SU-DHL-6 (cell line): ENCODE results near the gene HIP1R.

ENCODE experiments used
- H2AFZ ChIP-seq: fragments of 200-600 bp; sonication (generic); 2 replicates; pipeline ENCODE4 v1.6.1; 2014; ENCODE audit warnings: low read depth, mild to moderate bottlenecking, moderate library complexity, mixed read lengths, antibody characterized with exemption, low read length; ENCODE audit not compliant: severe bottlenecking
- H3F3A ChIP-seq: fragments of 200-600 bp; shearing (Covaris generic); 2 replicates; pipeline ENCODE4 v1.6.0; 2016; ENCODE audit warnings: antibody characterized with exemption, mild to moderate bottlenecking; ENCODE audit not compliant: insufficient read depth
- H3K27ac ChIP-seq: fragments of 200-600 bp; sonication (generic); 2 replicates; pipeline ENCODE4 v1.5.1; 2016; ENCODE audit warnings: low read depth, mild to moderate bottlenecking, low read length, moderate library complexity, mixed read lengths
- H3K27me3 ChIP-seq: fragments of 200-600 bp; sonication (generic), shearing (Covaris generic); 2 replicates; pipeline ENCODE4 v1.6.0; 2014; ENCODE audit warnings: mild to moderate bottlenecking, low read length
- H3K36me3 ChIP-seq: fragments of 200-600 bp; sonication (generic); 2 replicates; pipeline ENCODE4 v1.6.1; 2014; ENCODE audit warnings: mild to moderate bottlenecking, low read length, mixed read lengths
- H3K4me2 ChIP-seq: fragments of 300-600, 200-600 bp; shearing (Covaris generic), sonication (generic); 2 replicates; pipeline ENCODE4 v1.6.0; 2014; ENCODE audit warnings: low read length, low read depth, mild to moderate bottlenecking; ENCODE audit not compliant: poor library complexity, severe bottlenecking
- H3K4me3 ChIP-seq: fragments of 200-600 bp; sonication (generic); 2 replicates; pipeline ENCODE4 v1.5.1; 2014; ENCODE audit warnings: antibody characterized with exemption, low read length, mild to moderate bottlenecking, mixed read lengths; ENCODE audit not compliant: insufficient read depth, poor library complexity, severe bottlenecking
- H3K79me2 ChIP-seq: fragments of 200-600 bp; sonication (generic); 2 replicates; pipeline ENCODE4 v1.6.1; 2014; ENCODE audit warnings: mild to moderate bottlenecking, low read length, moderate library complexity; ENCODE audit not compliant: insufficient read depth
- H3K9ac ChIP-seq: fragments of 200-600 bp; sonication (generic); 2 replicates; pipeline ENCODE4 v1.7.0; 2014; ENCODE audit warnings: mild to moderate bottlenecking, low read length
- H3K9me2 ChIP-seq: fragments of 200-600 bp; sonication (generic); replicated peaks from 2 replicates; pipeline ENCODE4 v1.6.1; 2014; ENCODE audit warnings: low read length; ENCODE audit not compliant: insufficient read depth
- H3K9me3 ChIP-seq: fragments of 200-600 bp; sonication (generic); 2 replicates; pipeline ENCODE4 v1.6.1; 2014; ENCODE audit warnings: low read length, mixed read lengths; ENCODE audit not compliant: insufficient read depth
- H4K20me1 ChIP-seq: fragments of 200-600 bp; sonication (generic); 2 replicates; pipeline ENCODE4 v1.6.1; 2014; ENCODE audit warnings: low read depth, mild to moderate bottlenecking, antibody characterized with exemption, low read length, moderate library complexity, mixed read lengths
- EZH2phosphoT487 ChIP-seq: fragments of 200-600 bp; sonication (generic), shearing (Covaris generic); conservative IDR thresholded peaks from 2 replicates; pipeline ENCODE4 v1.6.1; 2018; ENCODE audit warnings: mild to moderate bottlenecking, antibody characterized with exemption, low read length, moderate library complexity, mixed read lengths
- TF ChIP-seq, protein P1 (sequence below): fragments of 200-600 bp; sonication (generic); IDR thresholded peaks from one replicate; pipeline ENCODE4 v1.5.1; 2017; ENCODE audit warnings: antibody characterized with exemption, mild to moderate bottlenecking, low read length, moderate library complexity; ENCODE audit not compliant: insufficient read depth, poor library complexity, severe bottlenecking

The HIP1R gene

DNA sequence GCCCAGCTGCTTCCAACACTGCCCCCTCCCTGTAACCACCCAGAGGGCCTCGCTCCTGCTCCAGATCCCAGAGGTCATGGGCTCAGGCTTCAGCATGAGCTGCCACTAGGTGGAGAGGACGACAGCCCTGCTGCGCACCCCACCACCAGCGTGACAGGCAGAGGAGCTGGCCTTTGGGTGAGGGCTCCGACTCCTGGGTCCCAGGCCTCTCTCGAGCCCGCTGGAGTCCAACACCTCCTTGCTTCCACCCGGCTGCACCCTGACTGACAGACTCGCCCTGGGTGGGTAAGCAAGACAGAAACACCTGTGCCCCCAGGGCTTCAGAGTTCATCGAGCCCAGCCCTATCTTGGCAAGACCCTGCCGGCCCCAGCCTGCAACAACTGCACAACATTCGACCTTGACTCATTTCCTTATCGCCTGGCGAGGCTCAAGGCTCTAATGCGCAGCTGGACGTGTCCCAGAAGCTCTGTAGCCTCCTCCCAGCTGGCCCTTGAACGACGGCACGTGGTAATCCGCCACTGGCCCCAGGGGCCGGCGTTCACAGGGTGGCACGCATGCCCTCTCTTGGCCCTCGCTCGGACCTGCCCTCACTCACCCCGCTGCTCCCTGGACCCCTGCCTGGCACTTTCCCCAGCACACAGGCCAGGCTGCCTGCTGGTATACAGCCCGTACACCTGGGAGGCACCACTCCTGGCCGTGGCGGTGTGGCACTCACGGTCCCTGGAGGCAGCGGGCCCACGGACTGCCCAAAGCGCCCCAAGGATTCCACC lies 32.6 kb downstream of the HIP1R start:
- H3K9ac ChIP-seq: no peak overlapping the region
- H3F3A ChIP-seq: no peaks in the 10 kb centered on the region
- no peaks in the 10 kb centered on the region for H3K27me3 ChIP-seq
- H3K4me2 ChIP-seq: no peak overlapping the region
- H3K9me2 ChIP-seq: no peaks in the 10 kb centered on the region
- H3K27ac ChIP-seq: no peak overlapping the region
- H3K9me3 ChIP-seq: no peaks in the 10 kb centered on the region
- H3K36me3 ChIP-seq: no peaks in the 10 kb centered on the region
- H3K79me2 ChIP-seq: no peaks in the 10 kb centered on the region
- no peak overlapping the region for H3K4me3 ChIP-seq
- no peaks in the 10 kb centered on the region for H4K20me1 ChIP-seq
- TF ChIP-seq, protein P1, sequence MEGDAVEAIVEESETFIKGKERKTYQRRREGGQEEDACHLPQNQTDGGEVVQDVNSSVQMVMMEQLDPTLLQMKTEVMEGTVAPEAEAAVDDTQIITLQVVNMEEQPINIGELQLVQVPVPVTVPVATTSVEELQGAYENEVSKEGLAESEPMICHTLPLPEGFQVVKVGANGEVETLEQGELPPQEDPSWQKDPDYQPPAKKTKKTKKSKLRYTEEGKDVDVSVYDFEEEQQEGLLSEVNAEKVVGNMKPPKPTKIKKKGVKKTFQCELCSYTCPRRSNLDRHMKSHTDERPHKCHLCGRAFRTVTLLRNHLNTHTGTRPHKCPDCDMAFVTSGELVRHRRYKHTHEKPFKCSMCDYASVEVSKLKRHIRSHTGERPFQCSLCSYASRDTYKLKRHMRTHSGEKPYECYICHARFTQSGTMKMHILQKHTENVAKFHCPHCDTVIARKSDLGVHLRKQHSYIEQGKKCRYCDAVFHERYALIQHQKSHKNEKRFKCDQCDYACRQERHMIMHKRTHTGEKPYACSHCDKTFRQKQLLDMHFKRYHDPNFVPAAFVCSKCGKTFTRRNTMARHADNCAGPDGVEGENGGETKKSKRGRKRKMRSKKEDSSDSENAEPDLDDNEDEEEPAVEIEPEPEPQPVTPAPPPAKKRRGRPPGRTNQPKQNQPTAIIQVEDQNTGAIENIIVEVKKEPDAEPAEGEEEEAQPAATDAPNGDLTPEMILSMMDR: no peak
- no peak for TF ChIP-seq EZH2phosphoT487
- no peak overlapping the region for H2AFZ ChIP-seq

DNA sequence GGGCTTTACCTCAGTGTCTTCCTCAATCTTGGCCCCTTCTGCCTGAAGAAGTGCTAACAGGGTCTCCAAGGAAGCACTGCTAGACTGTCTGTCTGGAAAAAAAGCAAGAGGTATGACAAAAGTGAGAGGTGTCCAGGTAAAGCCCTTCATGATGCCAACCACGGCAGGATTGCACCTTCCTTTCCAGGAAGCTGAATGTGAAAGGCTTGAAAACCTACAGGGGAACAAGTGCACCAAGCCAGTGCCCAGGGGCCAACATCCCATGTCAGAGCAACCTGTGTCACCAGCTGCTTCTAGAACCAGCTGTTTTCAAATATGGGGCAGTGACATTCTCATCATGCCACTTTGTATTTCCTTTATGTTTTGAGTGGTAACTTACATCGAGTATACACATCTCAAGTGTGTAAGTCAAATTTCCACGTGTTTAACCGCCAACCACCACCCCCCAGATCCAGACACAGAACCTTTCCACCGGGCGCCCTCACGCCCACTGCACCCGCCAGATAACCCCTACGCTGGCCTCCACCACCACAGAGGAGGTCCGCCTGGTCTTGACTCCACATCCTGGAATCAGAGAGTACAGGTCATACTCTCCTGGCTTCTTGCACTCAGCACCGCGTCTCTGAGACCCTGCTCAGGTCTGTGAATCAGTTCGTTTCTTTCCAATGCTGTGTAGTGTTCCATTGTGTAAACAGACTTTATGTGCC lies 33.4 kb downstream of the HIP1R start:
- H3K4me2 ChIP-seq: no peak overlapping the region
- no peak overlapping the region for H2AFZ ChIP-seq
- H3K4me3 ChIP-seq: no peak overlapping the region
- no peaks in the 10 kb centered on the region for H3K27me3 ChIP-seq
- H3F3A ChIP-seq: no peaks in the 10 kb centered on the region
- TF ChIP-seq, protein P1: no peak
- no peak for TF ChIP-seq EZH2phosphoT487
- no peaks in the 10 kb centered on the region for H3K9me2 ChIP-seq
- H3K9ac ChIP-seq: no peak overlapping the region
- H3K27ac ChIP-seq: no peak overlapping the region
- H3K36me3 ChIP-seq: no peaks in the 10 kb centered on the region
- no peaks in the 10 kb centered on the region for H4K20me1 ChIP-seq
- no peaks in the 10 kb centered on the region for H3K9me3 ChIP-seq
- H3K79me2 ChIP-seq: no peaks in the 10 kb centered on the region

DNA sequence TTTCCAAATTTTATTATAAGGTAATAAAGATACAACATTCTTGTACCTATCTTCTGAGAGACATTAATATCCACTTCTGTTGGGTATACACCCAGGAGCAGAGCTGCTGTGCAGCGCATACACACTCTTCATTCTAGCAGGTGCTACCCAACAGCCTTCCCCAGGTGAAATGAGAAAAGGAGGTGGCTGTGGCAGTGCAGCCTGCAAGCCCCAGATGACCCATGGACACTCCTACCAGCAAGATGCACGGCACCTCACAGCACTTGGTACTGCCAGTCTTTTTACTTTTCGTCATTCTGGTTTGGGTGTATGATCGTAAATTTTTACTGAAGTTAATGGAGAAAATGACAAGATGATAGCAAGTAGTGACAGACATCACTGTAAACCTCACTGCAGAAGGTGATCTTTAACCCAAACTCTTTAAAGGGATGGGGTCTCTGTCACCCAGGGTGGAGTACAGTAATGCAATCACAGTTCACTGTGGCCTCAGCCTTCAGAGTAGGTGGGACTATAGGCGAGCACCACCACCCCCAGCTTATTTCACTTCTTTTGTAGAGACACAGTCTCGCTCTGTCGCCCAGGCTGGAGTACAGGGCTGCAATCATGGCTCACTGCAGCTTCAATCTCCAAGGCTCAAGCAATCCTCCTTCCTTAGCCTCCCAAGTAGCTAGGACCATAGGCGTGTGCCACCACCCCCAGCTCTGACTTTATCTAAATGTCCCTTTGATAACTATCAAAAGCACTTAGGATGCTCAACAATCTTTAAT lies 34.1 kb downstream of the HIP1R start:
- no peaks in the 10 kb centered on the region for H3K9me2 ChIP-seq
- no peaks in the 10 kb centered on the region for H3K27me3 ChIP-seq
- no peak overlapping the region for H3K27ac ChIP-seq
- H3K79me2 ChIP-seq: no peaks in the 10 kb centered on the region
- TF ChIP-seq, protein P1: no peak
- H3K4me2 ChIP-seq: no peak overlapping the region
- H4K20me1 ChIP-seq: no peaks in the 10 kb centered on the region
- no peak overlapping the region for H2AFZ ChIP-seq
- no peaks in the 10 kb centered on the region for H3F3A ChIP-seq
- H3K9ac ChIP-seq: no peak overlapping the region
- H3K4me3 ChIP-seq: no peak overlapping the region
- H3K9me3 ChIP-seq: no peaks in the 10 kb centered on the region
- no peaks in the 10 kb centered on the region for H3K36me3 ChIP-seq
